ENCODE data around the gene C2CD3. TPM values are rescaled to one million over a fixed set of nuclear protein-coding genes. Genes with fewer than 3 reads are reported as not detected.

The C2CD3 gene
- total and polyA plus RNA-seq, 2 of the 4 experiments (the other 2 are of a cell fraction), result 11.1 to 19.2 TPM

GRCh38 chr11:74123008-74123448, 47.8 kb downstream of the C2CD3 start:
- dilution Hi-C loops (cut with HindIII; ENCODE audit: low sequenced_read_pairs, unreplicated experiment) (no loop called here), intact Hi-C loops (cut with micrococcal nuclease) (no loop called here), in situ Hi-C loops (cut with MboI; ENCODE audit: low sequenced_read_pairs) (no loop called here)
- no peaks in the 10 kb centered on the region for H3K27me3 ChIP-seq (ENCODE audit: control insufficient read depth, insufficient read depth, low read length)
- no peak overlapping the region for H3K14ac ChIP-seq (replicated peaks; ENCODE audit: low read depth, low read length)
- BruUV-seq (replicated peaks), result no TSS peak
- ATAC-seq (ENCODE audit: low read depth) (peak; percentile 37; the same call in 1 of the 2 replicates), DNase-seq (peak; percentile 35)
- no peak for TF ChIP-seq CHD1 (IDR thresholded peaks at IDR 0.05; ENCODE audit: low read depth, low read length)
- TF ChIP-seq SMC3 (IDR thresholded peaks at IDR 0.05; ENCODE audit: low read depth, low read length), result peak; percentile 28; the same call in 1 of the 2 replicates
- TF ChIP-seq BHLHE40 (IDR thresholded peaks at IDR 0.05; ENCODE audit: low read depth, low read length), result no peak
- no peak for TF ChIP-seq MXI1 (IDR thresholded peaks at IDR 0.05; ENCODE audit: borderline replicate concordance, low read depth, low read length)
- no peak for TF ChIP-seq NFE2L2 (IDR thresholded peaks at IDR 0.05; ENCODE audit: low read depth, low read length)
- TF ChIP-seq, protein P1, sequence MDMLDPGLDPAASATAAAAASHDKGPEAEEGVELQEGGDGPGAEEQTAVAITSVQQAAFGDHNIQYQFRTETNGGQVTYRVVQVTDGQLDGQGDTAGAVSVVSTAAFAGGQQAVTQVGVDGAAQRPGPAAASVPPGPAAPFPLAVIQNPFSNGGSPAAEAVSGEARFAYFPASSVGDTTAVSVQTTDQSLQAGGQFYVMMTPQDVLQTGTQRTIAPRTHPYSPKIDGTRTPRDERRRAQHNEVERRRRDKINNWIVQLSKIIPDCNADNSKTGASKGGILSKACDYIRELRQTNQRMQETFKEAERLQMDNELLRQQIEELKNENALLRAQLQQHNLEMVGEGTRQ (IDR thresholded peaks at IDR 0.05; ENCODE audit: low read depth, low read length), result no peak
- peak; percentile 21; the same call in 1 of the 2 replicates for TF ChIP-seq CTCF (conservative IDR thresholded peaks at IDR 0.05; ENCODE audit: low read depth, low read length)
- no peak for TF ChIP-seq RCOR1 (IDR thresholded peaks at IDR 0.05; ENCODE audit: insufficient replicate concordance, low read length)
- TF ChIP-seq RAD21 (IDR thresholded peaks at IDR 0.05; ENCODE audit: low read length), result peak; percentile 34
- H2BK5ac ChIP-seq (ENCODE audit: low read depth, low read length, poor library complexity, severe bottlenecking), result peak overlapping the region; percentile 58
- no peak overlapping the region for H2BK20ac ChIP-seq (ENCODE audit: low read depth, low read length)
- no peak overlapping the region for H4K5ac ChIP-seq (ENCODE audit: low read depth, low read length)
- H3K9me1 ChIP-seq (ENCODE audit: insufficient read depth, low read length), result no peaks in the 10 kb centered on the region; the same call in 1 of the 2 replicates
- no peak overlapping the region for H3K56ac ChIP-seq (ENCODE audit: extremely low read depth, insufficient read depth, low read length)
- ChIA-PET POLR2A (ENCODE audit: unreplicated experiment) (interaction anchor here (0.6 kb wide), 1 partner anchor 867 kb away, joined by 9 read pairs; no protein-coding TSS in a partner anchor), CTCF (no interaction called here)
- no peak overlapping the region for H3K9ac ChIP-seq (ENCODE audit: low read depth, low read length)
- peaks cover 0 to 3% of the 10 kb centered on the region in 2 experiments; a peak in 1 of 4 replicates for H3K79me1 ChIP-seq (ENCODE audit: low read depth in 1 of 2, low read length in 2 of 2)
- peaks cover 2% of the 10 kb centered on the region; the same call in 1 of the 2 replicates for H3K4me1 ChIP-seq (ENCODE audit: control insufficient read depth, insufficient read depth, low read length)
- no peak overlapping the region for H4K91ac ChIP-seq (ENCODE audit: insufficient read depth, low read depth, low read length)
- H3K4ac ChIP-seq (ENCODE audit: low read depth, low read length), result no peak overlapping the region
- H4K8ac ChIP-seq (ENCODE audit: low read depth in 2 of 2, low read length in 2 of 2), result no peak overlapping the region
- no peak overlapping the region for H3K4me2 ChIP-seq (ENCODE audit: low read depth, low read length)
- peaks cover 3% of the 10 kb centered on the region for H3K36me3 ChIP-seq (ENCODE audit: control insufficient read depth, insufficient read depth, low read length)
- H2BK15ac ChIP-seq (ENCODE audit: low read depth, low read length), result no peak overlapping the region
- no peak overlapping the region for H2AFZ ChIP-seq (replicated peaks; ENCODE audit: low read length, poor library complexity)
- no peak overlapping the region for H2AK5ac ChIP-seq (ENCODE audit: low read depth, low read length)
- no peak overlapping the region for H2AK9ac ChIP-seq (replicated peaks; ENCODE audit: low read depth, low read length, poor library complexity)
- H4K20me1 ChIP-seq (ENCODE audit: insufficient read depth, low read length), result no peaks in the 10 kb centered on the region
- no peak overlapping the region for H3K23ac ChIP-seq (ENCODE audit: low read depth, low read length)
- no peak overlapping the region for H3K4me3 ChIP-seq (ENCODE audit: insufficient read depth, low read depth, low read length)
- no peak overlapping the region for H3K27ac ChIP-seq (ENCODE audit: insufficient read depth, low read length)
- no peak overlapping the region for H3K18ac ChIP-seq (ENCODE audit: low read depth, low read length)
- H3K9me3 ChIP-seq (ENCODE audit: control insufficient read depth, insufficient read depth, low read length), result no peaks in the 10 kb centered on the region
- no peak overlapping the region for H2BK120ac ChIP-seq (ENCODE audit: low read depth, low read length)
